Medulla oblongata (tissue), 1 donor: ENCODE data around the gene KCNS3.

ENCODE experiments used
- DNase-seq: peaks from one replicate; pipeline ENCODE4 v3.0.0-alpha.2; 2015; ENCODE audit errors: extremely low spot score

The KCNS3 gene

GRCh38 chr2:17877811-17878280 lies 621 bp upstream of the KCNS3 start:
- DNase-seq: peak; percentile 40

- peak; percentile 20 for DNase-seq
Measured at GRCh38 chr2:17879137-17879912, 858 bp downstream of the KCNS3 start.

- no peak for DNase-seq
Measured at GRCh38 chr2:17879913-17880274, 1.4 kb downstream of the KCNS3 start.

- DNase-seq: no peak
Measured at GRCh38 chr2:17892770-17893534, 14.5 kb downstream of the KCNS3 start.

GRCh38 chr2:17894005-17894404 lies 15.5 kb downstream of the KCNS3 start:
- no peak for DNase-seq

DNA sequence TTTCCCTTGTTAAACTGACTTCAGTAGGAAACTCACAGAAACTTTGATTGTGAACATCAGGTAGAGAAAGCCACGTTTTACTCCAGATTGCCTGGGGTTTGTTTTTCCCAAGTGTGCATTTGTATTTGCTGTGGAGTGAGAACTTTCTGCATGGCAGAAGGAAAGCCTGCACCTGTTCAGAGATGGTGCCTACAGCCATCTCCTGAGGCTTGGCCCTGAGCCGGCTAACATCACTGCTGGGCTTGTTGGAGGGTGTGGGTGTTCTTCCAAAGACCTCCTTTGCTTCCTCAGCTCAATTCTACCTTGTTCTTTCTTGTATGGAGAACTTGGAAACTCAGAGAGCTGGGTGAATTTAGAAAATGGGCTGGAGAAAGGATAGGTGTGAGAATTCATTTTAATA lies 16.1 kb downstream of the KCNS3 start:
- no peak for DNase-seq

GRCh38 chr2:17899871-17900270 lies 21.4 kb downstream of the KCNS3 start:
- no peak for DNase-seq

DNA sequence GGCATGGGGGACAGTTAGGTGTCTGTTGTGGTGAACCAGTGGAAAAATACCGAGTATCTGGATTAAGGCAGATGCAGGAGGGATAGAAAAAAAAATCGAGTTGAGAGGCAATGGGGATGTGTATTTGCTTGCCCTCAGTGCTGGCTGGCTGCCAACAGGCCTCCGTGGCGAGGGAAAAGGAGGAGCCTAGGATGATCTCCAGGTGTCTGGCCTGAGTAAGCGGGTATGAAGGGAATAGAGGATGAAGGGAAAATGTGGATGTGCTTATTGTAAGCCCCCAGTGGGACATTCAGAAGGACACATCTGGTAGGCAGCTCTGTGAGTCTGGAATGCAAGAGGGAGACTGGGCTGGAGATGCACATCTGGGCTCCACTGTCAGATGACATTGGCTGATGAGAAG lies 22.8 kb downstream of the KCNS3 start:
- DNase-seq: no peak

DNA sequence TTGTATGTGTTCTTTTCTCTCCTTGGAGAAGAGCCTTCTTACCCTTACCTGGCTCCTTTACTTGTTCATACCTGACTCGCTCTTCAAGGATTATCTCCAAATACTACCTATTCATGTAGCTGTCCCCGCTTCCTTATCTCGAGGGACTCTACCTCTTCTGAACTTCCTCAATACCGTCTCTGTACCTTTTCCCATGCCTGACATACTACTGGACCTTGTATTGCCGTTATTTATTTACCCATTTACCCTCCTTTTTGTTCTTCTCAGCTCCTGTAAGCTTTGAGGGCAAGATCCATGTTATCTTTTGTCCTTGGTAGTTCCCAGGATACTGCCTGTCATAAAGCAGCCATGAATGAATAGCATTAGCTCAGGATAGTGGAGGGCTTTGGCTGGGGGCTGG lies 32.5 kb downstream of the KCNS3 start:
- no peak for DNase-seq

DNA sequence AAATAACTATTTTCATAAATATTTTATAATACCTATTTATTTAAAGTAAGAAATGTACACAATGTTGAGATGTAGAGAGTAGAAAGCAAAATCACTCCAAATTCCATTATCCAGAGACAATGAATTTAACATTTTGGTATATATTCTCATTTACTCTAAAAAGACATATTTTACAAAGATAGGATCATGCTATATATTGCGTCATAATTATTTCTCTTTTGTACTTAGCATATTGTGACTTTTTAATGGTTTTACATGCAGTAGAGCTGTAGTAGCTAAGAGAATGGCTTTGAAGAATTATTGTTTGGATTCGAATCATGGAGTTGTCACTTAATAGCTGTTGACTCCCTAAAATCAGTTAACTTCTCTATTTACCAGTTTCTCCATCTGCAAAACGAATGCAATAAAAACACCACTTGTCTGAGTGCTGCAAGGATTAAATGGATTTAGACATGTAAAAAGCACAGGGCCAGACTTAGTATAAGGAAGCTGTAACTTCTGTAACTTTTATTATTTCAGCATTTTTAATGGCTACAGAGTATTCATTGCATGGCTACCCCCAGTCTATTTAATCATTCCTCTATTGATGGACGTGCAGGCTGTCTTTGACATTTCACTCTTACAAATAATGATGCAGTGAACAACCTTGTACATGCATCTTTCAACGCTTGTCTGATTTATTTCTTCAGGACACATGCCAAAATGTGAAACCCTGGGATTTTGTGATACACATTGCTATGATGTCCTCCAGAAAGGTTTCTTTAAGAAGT lies 33.2 kb downstream of the KCNS3 start:
- DNase-seq: no peak

DNA sequence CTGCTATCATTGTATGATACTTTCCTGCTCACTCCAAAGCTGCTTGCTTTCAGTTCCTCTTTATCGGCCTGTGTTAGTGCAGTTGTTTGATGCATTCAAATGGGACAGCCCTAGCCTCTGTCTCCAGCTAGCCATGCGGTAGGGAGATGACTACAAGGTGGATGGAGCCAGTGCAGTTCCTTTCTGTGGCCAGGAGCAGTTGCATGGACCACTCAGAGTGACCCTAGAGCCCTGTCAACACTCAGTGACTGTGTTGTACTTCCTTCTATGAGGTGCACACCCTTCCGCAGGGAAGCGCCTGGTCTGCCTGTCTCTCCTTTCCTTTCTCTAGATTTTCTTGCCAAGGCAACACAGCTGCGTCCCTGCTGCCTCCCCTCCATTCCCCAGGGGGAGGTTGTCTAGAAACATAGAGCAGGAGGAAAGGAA lies 33.8 kb downstream of the KCNS3 start:
- peak; percentile 48 for DNase-seq

DNA sequence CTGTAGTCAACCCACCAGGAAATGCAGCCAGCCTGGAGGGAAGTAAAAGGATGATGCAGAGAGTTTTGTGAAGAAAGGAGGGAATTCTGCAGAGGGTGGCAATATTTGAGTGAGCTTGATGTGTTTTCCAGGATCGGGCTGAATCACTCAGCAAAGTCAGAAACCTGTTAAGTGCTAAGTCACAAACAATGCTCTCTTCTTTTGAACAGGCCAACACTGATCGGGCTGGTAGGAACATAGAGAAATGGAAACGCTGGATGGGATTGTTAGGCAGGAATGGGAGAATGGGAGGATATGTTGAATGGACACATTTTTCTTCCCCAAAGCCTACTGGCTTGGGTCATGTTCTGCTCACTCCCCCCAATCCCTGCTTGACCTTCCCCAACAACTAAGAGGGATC lies 36.6 kb downstream of the KCNS3 start:
- peak; percentile 47 for DNase-seq

GRCh38 chr2:17915811-17916518 lies 37.5 kb downstream of the KCNS3 start:
- no peak for DNase-seq

DNA sequence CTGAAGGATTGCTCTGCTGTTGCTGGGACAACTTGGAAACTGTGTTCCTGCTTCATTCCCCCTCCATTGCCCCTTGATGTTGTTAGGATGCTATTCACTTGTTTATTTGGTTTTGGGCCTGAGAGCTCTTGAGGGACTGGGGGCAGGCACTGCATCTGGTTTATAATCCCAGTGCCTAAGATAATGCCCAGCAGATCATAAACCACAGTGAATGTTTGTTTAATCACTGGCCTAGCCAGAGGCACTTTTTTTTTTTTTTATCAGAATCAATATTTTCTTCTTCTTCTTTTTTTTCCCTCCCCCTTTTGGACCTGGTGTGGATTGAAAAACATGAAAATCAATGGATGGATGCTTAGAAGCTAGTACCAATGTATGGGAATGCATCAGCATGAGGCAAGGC lies 38.1 kb downstream of the KCNS3 start:
- no peak for DNase-seq

DNA sequence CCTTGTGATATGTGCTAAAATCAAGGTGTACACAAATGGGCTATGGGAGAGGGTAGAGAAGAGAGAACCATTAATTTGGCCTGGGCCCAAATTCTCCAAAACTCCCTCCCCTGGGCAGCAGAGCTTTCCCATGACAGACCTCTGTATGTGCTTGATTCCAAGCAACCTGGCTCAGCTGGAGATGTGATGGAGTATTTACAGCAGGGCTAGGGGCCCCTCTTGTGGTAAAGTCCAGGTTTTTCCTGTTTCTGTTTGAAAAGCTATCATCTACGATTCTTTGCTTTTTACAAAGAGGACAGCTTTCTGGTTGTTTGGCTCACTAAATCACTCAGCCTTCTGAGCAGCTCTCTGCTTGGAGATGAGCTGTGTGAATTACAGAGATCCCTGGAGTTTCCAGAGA lies 40.3 kb downstream of the KCNS3 start:
- peak; percentile 29 for DNase-seq

DNA sequence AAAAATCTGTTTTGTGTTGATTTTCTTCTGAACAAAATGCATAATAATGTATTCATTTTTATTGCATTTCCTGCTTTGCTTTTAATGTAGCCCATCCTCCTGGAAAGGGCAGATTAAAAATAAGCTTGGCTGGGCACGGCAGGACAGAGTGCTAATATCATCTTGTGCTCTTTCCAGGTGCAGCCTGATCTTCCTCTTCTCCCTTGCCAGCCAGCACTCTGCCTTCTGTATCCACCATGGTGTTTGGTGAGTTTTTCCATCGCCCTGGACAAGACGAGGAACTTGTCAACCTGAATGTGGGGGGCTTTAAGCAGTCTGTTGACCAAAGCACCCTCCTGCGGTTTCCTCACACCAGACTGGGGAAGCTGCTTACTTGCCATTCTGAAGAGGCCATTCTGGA lies 52.3 kb downstream of the KCNS3 start:
- no peak for DNase-seq

DNA sequence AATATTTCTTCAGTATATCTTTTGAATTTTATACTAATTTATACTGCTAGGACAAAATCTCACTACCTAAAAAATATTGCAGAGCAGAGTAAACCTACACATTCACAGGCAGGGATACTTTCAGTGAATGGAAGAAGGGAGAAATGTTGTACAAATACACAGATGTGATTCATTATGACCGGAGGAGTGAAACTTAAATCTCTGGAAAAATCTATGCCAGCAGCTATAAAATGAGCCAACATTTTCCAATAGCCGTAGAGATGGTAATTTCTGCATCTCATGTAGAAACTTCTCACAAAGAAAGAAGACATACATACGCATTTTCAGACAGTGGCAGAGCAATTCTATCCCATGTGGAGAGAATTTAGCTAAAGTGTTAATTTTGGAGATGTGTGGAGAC lies 54.8 kb downstream of the KCNS3 start:
- no peak for DNase-seq

DNA sequence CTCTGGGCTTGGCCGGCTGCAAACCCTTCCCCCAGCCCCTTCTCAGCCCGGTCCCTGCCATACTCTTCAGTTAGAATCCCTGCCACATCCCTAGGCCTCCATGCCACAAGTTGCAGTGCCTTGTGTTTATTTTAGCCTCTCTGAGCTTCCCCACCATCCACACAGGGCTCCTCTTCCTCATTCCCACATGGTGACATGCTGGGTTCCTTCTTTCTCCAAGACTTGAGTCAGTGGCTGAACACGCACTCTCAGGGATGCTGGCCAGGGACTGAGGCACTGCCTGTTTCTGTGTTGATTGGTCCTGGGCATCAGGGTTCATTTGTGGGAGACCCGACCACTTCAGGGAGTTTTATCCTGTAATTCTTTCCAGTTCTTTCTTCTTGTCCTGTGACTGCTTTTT lies 56.3 kb downstream of the KCNS3 start:
- no peak for DNase-seq

DNA sequence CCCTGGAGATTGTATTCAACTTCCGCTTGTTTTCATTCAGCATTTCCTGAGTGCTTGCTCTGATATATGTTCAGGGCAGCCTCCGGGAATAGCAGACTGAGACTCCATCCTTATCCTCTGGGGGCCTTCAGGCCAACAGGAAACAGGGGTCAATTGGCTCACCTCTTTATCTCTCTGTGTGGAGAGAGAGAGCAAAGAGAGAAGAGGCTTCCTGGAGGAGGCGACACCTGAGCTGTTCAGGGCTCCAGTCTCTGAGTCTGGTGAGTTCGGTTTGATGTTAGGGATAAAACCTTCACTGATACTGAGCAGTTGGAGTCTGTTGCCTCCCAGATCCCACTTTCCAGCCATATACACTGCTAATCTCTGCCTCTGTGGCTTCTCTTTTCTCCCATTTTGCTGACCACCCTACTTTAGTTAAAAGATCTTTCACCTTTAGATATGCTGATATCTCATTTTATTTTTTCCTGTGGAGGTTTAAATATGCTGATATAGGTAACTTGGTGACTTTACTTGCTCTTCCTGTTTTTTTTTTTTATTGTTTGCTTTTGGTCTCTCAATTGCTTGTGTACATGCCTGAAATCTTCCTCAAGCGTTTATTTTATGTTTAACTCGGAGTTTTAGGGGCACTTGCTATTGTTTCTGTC lies 56.9 kb downstream of the KCNS3 start:
- DNase-seq: no peak

GRCh38 chr2:17936599-17936998 lies 58.1 kb downstream of the KCNS3 start:
- no peak for DNase-seq

DNA sequence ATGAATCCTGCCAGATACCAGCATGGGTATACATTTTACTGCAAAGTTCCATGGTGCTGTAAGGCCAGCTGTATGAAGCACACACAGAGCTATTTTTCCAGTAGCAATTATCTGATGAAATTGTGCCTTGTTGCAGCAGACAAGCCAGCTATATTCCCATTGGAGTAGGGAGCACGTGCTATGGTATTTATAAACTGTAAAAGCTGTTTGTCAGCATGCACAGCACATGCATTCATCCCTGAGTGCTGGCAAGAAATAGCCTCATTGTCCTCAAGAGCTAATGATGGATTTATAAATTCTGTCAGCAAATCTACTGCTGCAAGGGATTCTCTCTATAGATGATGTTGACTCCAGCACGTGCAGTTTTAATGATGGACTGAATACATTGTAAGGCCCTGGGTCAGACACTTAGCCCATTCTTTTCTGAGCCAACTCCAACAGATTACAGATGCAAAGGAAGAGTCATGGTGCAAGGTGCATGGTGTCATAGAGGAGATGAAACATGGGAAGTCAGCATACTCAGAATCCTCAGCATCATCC lies 61.7 kb downstream of the KCNS3 start:
- DNase-seq: no peak
